Gastrocnemius medialis (tissue), 4 donors: Measurements from ENCODE around the gene INPP5D. TPM values are rescaled to one million over a fixed set of nuclear protein-coding genes. Genes with fewer than 3 reads are reported as not detected.

Experiments
- ATAC-seq, 2 donors: fragments of 150-250 bp; one replicate each; pipeline ENCODE4 v1.9.1; 2016
- DNase-seq, 2 donors: peaks; one replicate each; pipeline ENCODE4 v3.0.0-alpha.2; 2019
- H3K27ac ChIP-seq, 4 donors: fragments of 200-600 bp; sonication (generic); 1 replicate in 1 of 4; 2 replicates in 3 of 4; pipeline ENCODE4 v1.5.1; 2016 to 2018; ENCODE audit warnings: mild to moderate bottlenecking in 2 of 4, moderate library complexity in 1 of 4
- H3K27me3 ChIP-seq, 3 donors: fragments of 200-600 bp; sonication (generic) in 2 of 3; 1 replicate in 1 of 3; 2 replicates in 2 of 3; pipeline versions ENCODE4 v1.5.1 to v1.6.0; 2016 to 2019; ENCODE audit warnings: mild to moderate bottlenecking in 1 of 3, moderate library complexity in 1 of 3
- H3K36me3 ChIP-seq, 2 donors: fragments of 200-600 bp; sonication (generic) in 1 of 2; one replicate each; pipeline ENCODE4 v1.5.1; 2017 to 2018
- H3K4me1 ChIP-seq, 2 donors: fragments of 200-600 bp; sonication (generic) in 1 of 2; one replicate each; pipeline ENCODE4 v1.5.1; 2016 to 2017; ENCODE audit warnings: mild to moderate bottlenecking in 2 of 2
- H3K4me3 ChIP-seq, 4 donors: fragments of 200-600 bp; sonication (generic) in 3 of 4; 1 replicate in 1 of 4; 2 replicates in 3 of 4; pipeline ENCODE4 v1.5.1; 2016 to 2019; ENCODE audit warnings: mild to moderate bottlenecking in 2 of 4
- H3K9me3 ChIP-seq, 3 donors: fragments of 200-600 bp; sonication (generic) in 2 of 3; 1 replicate in 1 of 3; 2 replicates in 2 of 3; pipeline ENCODE4 v1.5.1; 2016 to 2019
- POLR2A ChIP-seq, 2 donors: fragments of 450-650 bp; IDR thresholded peaks; one replicate each; pipeline ENCODE4 v1.6.1; 2017; ENCODE audit warnings: antibody characterized with exemption in 2 of 2, mild to moderate bottlenecking in 2 of 2, moderate library complexity in 2 of 2
- in situ Hi-C, 4 donors: fragments of 200-750 bp; cut with MboI; loops; one replicate each; pipeline versions ENCODE4 v1.15.0 to v1.8.0; 2017; ENCODE audit warnings: low sequenced_read_pairs in 4 of 4
- intact Hi-C: fragments of 100-400 bp; cut with DNase I; formaldehyde crosslinking; loops from one replicate; pipeline ENCODE4 v1.15.1; 2023; ENCODE audit warnings: low total_unique reads
- total RNA-seq, 4 donors: library from RNA; depleted of rRNA; stranded (reverse); fragments of >200 nt; gene quantifications; one replicate each; pipeline versions ENCODE4 v1.1.0 to v1.2.3, GENCODE V29; 2016
- TF ChIP-seq, protein P1 (sequence below), 5 experiments: fragments of 450-650 bp in 3 of 5; fragments of 200-600 bp in 2 of 5; sonication (generic) in 2 of 5; IDR thresholded peaks in 4 of 5; conservative IDR thresholded peaks in 1 of 5; 1 replicate in 4 of 5; 2 replicates in 1 of 5; pipeline ENCODE4 v1.5.1; 2016 to 2019; ENCODE audit warnings: antibody characterized with exemption in 5 of 5, mild to moderate bottlenecking in 3 of 5, moderate library complexity in 3 of 5

The INPP5D gene
- total RNA-seq, 4 donors from 2014 or later = 1.7 to 18.7 (median 4.9) TPM

DNA sequence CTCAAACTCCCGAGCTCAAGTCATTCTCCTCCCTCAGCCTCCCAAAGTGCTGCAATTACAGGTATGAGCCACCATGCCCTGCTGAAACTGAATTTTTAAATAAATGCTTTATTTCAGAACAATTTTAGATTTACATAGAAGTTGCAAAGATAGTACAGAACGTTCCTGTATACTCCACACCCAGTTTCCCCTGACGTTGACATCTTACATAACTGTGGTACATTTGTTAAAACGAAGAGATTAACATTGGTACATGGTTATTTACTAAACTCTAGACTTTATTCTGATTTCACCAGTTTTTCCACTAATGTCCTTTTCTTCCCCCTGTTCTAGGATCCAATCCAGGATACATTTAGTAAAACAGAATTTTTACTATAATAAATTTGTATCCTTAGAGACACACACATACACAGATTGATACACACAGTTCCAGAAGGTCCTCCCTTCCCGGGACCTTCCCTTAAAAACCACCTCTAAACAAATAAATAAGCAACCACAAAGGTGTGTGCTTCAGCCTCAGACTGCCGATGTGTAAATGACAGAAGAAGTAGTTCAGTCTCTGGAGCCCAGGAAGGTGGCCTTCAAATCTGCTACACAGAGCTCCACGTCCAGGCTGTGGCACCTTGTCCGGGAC is 20.8 kb upstream of the INPP5D start:
- Histone ChIP-seq H3K9me3 (no peaks in the 10 kb centered on the region), H3K4me1 (no peaks in the 10 kb centered on the region), H3K4me3 (no peak overlapping the region), H3K27me3 (no peaks in the 10 kb centered on the region), H3K36me3 (no peaks in the 10 kb centered on the region), H3K27ac (no peak overlapping the region)
- TF ChIP-seq POLR2A (IDR thresholded peaks at IDR 0.05) = no peak
- TF ChIP-seq, protein P1, sequence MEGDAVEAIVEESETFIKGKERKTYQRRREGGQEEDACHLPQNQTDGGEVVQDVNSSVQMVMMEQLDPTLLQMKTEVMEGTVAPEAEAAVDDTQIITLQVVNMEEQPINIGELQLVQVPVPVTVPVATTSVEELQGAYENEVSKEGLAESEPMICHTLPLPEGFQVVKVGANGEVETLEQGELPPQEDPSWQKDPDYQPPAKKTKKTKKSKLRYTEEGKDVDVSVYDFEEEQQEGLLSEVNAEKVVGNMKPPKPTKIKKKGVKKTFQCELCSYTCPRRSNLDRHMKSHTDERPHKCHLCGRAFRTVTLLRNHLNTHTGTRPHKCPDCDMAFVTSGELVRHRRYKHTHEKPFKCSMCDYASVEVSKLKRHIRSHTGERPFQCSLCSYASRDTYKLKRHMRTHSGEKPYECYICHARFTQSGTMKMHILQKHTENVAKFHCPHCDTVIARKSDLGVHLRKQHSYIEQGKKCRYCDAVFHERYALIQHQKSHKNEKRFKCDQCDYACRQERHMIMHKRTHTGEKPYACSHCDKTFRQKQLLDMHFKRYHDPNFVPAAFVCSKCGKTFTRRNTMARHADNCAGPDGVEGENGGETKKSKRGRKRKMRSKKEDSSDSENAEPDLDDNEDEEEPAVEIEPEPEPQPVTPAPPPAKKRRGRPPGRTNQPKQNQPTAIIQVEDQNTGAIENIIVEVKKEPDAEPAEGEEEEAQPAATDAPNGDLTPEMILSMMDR (IDR thresholded peaks at IDR 0.05 in 4 of 5, conservative IDR thresholded peaks at IDR 0.05 in 1 of 5) = no peak
- DNase-seq (no peak), ATAC-seq (no peak)
- in situ Hi-C loops (loop anchor here in 1 of 4 donors (25.0 kb wide), 1 partner anchor 427 kb away; no protein-coding TSS in a partner anchor), intact Hi-C loops (no loop called here)

DNA sequence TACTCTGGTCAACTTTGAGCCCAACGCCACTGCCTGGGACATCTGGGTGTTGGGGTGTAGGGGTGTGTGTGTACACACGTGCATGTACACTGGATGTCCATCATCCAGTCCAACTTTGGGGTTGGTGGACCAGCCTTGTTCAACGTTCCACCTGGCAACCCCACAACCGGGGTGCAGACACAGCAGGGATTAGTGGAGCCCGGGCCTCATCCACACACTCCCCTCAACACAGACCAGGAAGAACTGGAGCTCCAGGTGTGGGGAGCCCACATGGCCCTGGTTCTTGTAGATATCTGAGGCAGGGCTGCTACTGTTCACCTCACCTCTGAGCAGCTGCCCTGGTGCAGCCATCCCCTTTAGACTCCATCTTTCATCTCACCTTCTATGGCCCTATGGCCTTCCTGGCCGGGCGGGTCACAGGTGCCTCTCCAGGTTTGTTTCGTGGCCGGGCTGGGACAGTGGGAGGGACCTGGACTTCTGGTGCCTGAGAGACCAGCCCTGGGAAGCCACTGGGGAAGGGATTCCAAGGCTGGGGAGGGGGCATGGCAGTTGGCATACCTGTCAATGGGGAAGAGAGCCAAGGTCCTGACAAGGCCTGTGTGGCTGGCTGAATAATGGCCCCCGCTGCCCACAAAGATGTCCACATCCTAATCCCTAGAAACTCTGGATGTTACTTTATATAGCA is 20.2 kb upstream of the INPP5D start:
- Histone ChIP-seq H3K4me3 (no peak overlapping the region), H3K4me1 (no peaks in the 10 kb centered on the region), H3K9me3 (no peaks in the 10 kb centered on the region), H3K36me3 (no peaks in the 10 kb centered on the region), H3K27me3 (no peaks in the 10 kb centered on the region), H3K27ac (no peak overlapping the region)
- no peak for DNase-seq
- TF ChIP-seq POLR2A (IDR thresholded peaks at IDR 0.05) = no peak
- TF ChIP-seq, protein P1 (IDR thresholded peaks at IDR 0.05 in 4 of 5, conservative IDR thresholded peaks at IDR 0.05 in 1 of 5) = no peak
- no peak for ATAC-seq
- intact Hi-C loops (no loop called here), in situ Hi-C loops (loop anchor here in 1 of 4 donors (25.0 kb wide), 1 partner anchor 428 kb away; no protein-coding TSS in a partner anchor)

DNA sequence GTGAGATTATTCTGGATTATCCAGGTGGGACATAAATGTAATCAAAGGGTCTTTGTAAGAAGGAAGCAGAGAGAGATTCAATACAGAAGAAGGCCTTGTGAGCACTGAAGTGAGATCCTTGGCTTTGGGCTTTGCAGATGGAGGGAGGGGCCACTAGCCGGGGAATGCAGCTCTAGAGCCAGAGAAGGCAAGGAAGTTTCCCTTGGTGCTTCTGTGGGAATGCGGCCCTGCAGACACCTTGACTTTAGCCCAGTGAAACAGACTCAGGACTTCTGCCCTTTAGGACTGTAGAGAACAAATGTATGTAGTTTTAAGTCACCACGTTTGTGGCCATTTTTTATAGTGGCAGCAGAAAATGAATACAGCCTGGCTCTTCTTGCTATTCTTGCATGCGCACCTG is 19.6 kb upstream of the INPP5D start:
- H3K4me3 ChIP-seq = no peak overlapping the region
- intact Hi-C loops = no loop called here
- no peak overlapping the region for H3K27ac ChIP-seq
- H3K4me1 ChIP-seq = no peaks in the 10 kb centered on the region
- in situ Hi-C loops = loop anchor here in 1 of 4 donors (25.0 kb wide), 1 partner anchor 428 kb away; no protein-coding TSS in a partner anchor
- no peaks in the 10 kb centered on the region for H3K36me3 ChIP-seq
- DNase-seq = no peak
- ATAC-seq = no peak
- no peaks in the 10 kb centered on the region for H3K9me3 ChIP-seq
- no peaks in the 10 kb centered on the region for H3K27me3 ChIP-seq
- no peak for TF ChIP-seq POLR2A (IDR thresholded peaks at IDR 0.05)
- TF ChIP-seq, protein P1 (IDR thresholded peaks at IDR 0.05 in 4 of 5, conservative IDR thresholded peaks at IDR 0.05 in 1 of 5) = no peak

DNA sequence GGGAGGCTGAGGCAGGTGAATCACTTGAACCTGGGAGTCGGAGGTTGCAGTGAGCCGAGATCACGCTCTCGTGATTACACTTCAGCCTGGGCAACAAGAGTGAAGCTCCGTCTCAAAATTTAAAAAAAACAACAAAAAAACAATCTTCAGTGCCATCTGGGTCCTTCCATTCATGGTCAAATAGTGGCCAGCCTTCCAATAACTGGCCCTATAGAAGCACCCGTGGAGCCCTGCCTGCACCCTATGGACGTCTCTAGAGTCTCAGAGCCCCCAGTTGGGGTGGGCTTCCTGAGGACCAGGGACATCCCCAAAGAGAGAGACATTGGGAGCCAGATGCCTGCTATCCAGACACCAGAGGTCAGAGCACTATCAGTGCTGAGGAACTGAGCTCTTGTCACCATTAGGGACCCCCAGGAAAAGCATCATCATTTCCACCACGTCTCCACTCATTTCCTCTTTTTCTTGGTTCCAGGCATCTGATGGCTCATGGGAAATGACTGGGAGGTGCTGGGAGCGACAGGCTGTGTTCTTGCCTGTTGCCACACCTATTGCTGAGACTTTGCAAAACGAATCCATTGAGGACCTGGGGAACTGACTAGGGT is 18.3 kb upstream of the INPP5D start:
- DNase-seq (no peak), ATAC-seq (no peak)
- no peak overlapping the region for H3K27ac ChIP-seq
- no peaks in the 10 kb centered on the region for H3K27me3 ChIP-seq
- no peak for TF ChIP-seq POLR2A (IDR thresholded peaks at IDR 0.05)
- TF ChIP-seq, protein P1 (IDR thresholded peaks at IDR 0.05 in 4 of 5, conservative IDR thresholded peaks at IDR 0.05 in 1 of 5) = no peak
- in situ Hi-C loops (loop anchor here in 1 of 4 donors (25.0 kb wide), 1 partner anchor 430 kb away; no protein-coding TSS in a partner anchor), intact Hi-C loops (no loop called here)
- H3K36me3 ChIP-seq = no peaks in the 10 kb centered on the region
- no peaks in the 10 kb centered on the region for H3K4me1 ChIP-seq
- no peaks in the 10 kb centered on the region for H3K9me3 ChIP-seq
- H3K4me3 ChIP-seq = no peak overlapping the region
